Measurements from ENCODE around the gene BEAN1.

DNA sequence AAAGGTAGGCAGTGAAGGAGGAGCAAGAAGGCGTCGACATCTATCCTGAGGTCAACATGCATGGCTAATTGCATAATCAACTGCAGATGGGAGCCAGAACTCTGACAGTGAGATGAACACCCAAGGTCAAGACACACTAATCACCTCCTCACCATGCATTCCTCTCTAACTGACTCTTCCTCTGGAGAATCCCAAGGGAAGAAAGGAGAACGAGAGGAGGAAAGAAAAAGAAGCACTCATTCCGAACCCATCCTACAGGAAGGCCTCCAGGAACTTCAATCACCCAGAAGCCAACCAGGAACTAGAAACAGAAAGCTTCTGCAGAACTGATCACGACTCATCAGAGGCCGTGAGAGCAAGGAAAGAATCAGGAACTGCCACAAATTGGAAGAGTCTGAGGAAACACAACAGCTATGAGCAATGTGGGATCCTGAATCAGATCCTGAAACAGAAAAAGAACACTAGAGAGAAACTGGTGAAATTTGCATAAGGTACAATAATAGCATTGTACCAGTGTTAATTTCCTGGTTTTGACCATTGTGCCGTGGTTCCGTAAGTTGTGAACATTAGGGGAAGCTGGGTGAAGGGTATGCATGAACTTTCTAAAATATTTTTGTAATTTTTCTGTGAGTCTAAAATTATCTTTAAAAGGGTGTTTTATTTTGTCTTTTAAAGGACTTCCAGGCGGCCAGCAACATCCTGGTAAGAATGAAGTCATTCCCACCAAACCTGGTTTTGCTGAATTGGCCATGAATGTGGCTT is 10.0 kb upstream of the BEAN1 start:
- TF ChIP-seq, protein P1, sequence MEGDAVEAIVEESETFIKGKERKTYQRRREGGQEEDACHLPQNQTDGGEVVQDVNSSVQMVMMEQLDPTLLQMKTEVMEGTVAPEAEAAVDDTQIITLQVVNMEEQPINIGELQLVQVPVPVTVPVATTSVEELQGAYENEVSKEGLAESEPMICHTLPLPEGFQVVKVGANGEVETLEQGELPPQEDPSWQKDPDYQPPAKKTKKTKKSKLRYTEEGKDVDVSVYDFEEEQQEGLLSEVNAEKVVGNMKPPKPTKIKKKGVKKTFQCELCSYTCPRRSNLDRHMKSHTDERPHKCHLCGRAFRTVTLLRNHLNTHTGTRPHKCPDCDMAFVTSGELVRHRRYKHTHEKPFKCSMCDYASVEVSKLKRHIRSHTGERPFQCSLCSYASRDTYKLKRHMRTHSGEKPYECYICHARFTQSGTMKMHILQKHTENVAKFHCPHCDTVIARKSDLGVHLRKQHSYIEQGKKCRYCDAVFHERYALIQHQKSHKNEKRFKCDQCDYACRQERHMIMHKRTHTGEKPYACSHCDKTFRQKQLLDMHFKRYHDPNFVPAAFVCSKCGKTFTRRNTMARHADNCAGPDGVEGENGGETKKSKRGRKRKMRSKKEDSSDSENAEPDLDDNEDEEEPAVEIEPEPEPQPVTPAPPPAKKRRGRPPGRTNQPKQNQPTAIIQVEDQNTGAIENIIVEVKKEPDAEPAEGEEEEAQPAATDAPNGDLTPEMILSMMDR (conservative IDR thresholded peaks at IDR 0.05; ENCODE audit: low read depth in 2 of 2) = no peak
- TF ChIP-seq POLR2AphosphoS5 (IDR thresholded peaks at IDR 0.05; ENCODE audit: low read depth) (no peak), STAT1 (IDR thresholded peaks at IDR 0.05; ENCODE audit: unreplicated experiment) (no peak), EZH2 (IDR thresholded peaks at IDR 0.05; ENCODE audit: low read depth, unreplicated experiment) (no peak), JUNB (IDR thresholded peaks at IDR 0.05; ENCODE audit: unreplicated experiment) (no peak), CREB1 (CRISPR knock-in tag; IDR thresholded peaks at IDR 0.05; ENCODE audit: low read depth) (no peak), EZH2phosphoT487 (IDR thresholded peaks at IDR 0.05; ENCODE audit: unreplicated experiment) (no peak), ZNF114 (CRISPR knock-in tag; IDR thresholded peaks at IDR 0.05) (no peak), NANOG (IDR thresholded peaks at IDR 0.05; ENCODE audit: borderline replicate concordance) (no peak)
- TF ChIP-seq, protein P2, sequence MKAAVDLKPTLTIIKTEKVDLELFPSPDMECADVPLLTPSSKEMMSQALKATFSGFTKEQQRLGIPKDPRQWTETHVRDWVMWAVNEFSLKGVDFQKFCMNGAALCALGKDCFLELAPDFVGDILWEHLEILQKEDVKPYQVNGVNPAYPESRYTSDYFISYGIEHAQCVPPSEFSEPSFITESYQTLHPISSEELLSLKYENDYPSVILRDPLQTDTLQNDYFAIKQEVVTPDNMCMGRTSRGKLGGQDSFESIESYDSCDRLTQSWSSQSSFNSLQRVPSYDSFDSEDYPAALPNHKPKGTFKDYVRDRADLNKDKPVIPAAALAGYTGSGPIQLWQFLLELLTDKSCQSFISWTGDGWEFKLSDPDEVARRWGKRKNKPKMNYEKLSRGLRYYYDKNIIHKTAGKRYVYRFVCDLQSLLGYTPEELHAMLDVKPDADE (IDR thresholded peaks at IDR 0.05) = no peak
- TF ChIP-seq, protein P3, sequence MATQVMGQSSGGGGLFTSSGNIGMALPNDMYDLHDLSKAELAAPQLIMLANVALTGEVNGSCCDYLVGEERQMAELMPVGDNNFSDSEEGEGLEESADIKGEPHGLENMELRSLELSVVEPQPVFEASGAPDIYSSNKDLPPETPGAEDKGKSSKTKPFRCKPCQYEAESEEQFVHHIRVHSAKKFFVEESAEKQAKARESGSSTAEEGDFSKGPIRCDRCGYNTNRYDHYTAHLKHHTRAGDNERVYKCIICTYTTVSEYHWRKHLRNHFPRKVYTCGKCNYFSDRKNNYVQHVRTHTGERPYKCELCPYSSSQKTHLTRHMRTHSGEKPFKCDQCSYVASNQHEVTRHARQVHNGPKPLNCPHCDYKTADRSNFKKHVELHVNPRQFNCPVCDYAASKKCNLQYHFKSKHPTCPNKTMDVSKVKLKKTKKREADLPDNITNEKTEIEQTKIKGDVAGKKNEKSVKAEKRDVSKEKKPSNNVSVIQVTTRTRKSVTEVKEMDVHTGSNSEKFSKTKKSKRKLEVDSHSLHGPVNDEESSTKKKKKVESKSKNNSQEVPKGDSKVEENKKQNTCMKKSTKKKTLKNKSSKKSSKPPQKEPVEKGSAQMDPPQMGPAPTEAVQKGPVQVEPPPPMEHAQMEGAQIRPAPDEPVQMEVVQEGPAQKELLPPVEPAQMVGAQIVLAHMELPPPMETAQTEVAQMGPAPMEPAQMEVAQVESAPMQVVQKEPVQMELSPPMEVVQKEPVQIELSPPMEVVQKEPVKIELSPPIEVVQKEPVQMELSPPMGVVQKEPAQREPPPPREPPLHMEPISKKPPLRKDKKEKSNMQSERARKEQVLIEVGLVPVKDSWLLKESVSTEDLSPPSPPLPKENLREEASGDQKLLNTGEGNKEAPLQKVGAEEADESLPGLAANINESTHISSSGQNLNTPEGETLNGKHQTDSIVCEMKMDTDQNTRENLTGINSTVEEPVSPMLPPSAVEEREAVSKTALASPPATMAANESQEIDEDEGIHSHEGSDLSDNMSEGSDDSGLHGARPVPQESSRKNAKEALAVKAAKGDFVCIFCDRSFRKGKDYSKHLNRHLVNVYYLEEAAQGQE (IDR thresholded peaks at IDR 0.05; ENCODE audit: unreplicated experiment) = no peak

All from GM23338 (cell line).